Heart left ventricle (tissue), 13 donors: ENCODE results near the gene CDK2.

ENCODE experiments used
- CTCF ChIP-seq, 12 donors: fragments of 200-600 bp; sonication (generic) in 4 of 12; IDR thresholded peaks; one replicate each; pipeline versions ENCODE4 v1.5.0 to v1.8.0; 2018 to 2022; ENCODE audit warnings: antibody characterized with exemption in 12 of 12, mild to moderate bottlenecking in 5 of 12
- POLR2A ChIP-seq, 2 donors: fragments of 450-650 bp; IDR thresholded peaks; one replicate each; pipeline ENCODE4 v1.6.1; 2017; ENCODE audit warnings: antibody characterized with exemption in 2 of 2, mild to moderate bottlenecking in 2 of 2, moderate library complexity in 2 of 2
- donor health status: ischemic (EF 13 %, LVEDD 7.1; RV severe dilation, severe dysfunction).
- donor health status: DM: no; HTN: yes; CAD: no.
- donor health status: DM: no; HTN: no; CAD: no.
- donor health status: ischemic (EF 25% LVEDD 6.9; RV normal size, moderate dysfunction).
- donor health status: ischemic (EF 25% LVEDD 5.7; RV mildly dilated, moderate dysfunction).
- donor health status: ischemic (EF 35%, LVEDD 5.7; RV mildly dilated, moderate dysfunction).
- donor health status: nonischemic (EF 11% LVEDD 7.7; RV severe dilation, severe dysfunction).
- donor health status: DM: yes; HTN: yes; CAD: no.
- donor health status: PGD.
- donor health status: ischemic (EF 29% LVEDD 5.4; RV normal size, mild dysfunction).
- donor health status: nonischemic (EF 23%, LVEDD 6.1; RV moderate dilation, normal function).

DNA sequence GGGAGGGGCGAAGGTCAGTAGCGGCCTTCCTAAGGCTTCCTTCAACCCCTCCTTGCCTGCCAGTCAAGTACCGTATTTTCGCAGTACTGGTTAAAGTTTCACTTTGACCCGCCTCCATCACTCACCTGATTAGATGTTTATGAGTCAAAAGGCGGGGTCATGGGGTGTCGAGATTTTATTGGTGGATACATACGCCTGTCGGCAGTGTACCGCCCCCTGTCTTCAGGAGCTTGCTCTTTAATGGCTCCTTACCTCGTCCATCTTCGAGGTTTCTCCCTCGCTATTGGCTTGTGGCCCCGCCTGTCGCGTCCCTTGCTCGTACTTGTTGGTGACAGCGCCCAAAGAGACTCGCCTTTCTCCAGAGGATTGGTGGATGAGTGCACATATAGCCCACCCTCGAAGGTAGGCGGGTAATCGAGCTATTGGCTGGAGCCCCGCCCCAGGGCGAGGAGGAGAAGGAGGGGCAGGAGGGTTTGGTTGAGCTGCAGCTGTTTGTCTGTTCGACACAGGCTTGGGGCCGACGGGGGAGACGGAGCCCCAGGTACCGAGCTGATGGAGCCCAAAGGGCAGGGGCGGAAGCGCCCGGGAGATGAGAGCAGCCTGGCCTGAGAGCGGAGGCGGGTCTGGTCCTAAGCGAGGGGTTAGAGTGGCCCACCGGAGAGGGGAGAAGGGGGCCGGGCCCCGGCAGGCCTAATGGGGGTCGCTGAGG lies 7.1 kb downstream of the CDK2 start, which contains the start of gene RAB5B:
- TF ChIP-seq CTCF (IDR thresholded peaks at IDR 0.05) = peak in 8 of 12 donors; percentile 9 to 51 (median 34)
- TF ChIP-seq POLR2A (IDR thresholded peaks at IDR 0.05) = peak; percentile 96 to 99
